Germinal center (tissue), 1 donor: ENCODE data around the gene CAV1.

Experiments used
- DNase-seq: peaks from one replicate; pipeline ENCODE4 v3.0.0; 2012; ENCODE audit warnings: mixed read lengths, low spot score

Gene CAV1

DNA sequence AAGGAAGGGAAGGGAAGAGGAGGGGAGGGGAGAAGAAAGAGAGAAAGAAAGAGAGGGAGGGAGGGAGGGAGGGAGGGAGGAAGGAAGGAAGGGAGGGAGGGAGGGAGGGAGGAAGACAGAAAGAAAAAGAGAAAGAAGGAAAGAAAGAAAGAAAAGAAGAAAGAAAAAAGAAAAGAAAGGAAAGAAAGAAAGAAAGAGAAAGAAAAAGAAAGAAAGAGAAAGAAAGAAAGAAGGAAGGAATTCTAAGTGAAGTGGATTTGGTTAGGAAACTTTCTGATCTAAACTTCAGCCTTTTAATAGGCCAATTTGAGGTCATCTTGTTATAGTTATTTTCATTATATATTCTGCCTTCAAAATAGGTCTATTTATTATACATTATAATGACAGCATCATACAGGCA, 21.0 kb upstream of the CAV1 start:
- DNase-seq = no peak

DNA sequence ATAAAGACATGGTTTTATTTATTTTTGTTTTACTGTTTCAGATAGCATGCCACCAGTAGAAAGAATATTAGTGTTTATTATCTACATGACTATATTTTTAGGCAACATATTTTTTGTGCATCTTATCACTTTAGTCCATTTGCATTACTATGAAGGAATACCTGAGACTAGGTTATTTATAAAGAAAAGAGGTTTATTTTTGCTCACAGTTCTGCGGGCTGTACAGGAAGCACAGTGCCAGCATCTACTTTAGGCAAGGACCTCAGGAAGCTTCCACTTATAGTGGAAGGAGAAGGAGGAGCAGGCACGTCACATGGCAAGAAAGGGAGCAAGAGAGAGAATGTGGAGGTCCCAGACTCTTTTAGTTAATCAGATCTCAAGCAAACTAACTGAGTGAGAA, 19.6 kb upstream of the CAV1 start:
- DNase-seq = no peak

- no peak for DNase-seq
These were observed 19.0 kb upstream of the CAV1 start for GRCh38 chr7:116505823-116506222.

DNA sequence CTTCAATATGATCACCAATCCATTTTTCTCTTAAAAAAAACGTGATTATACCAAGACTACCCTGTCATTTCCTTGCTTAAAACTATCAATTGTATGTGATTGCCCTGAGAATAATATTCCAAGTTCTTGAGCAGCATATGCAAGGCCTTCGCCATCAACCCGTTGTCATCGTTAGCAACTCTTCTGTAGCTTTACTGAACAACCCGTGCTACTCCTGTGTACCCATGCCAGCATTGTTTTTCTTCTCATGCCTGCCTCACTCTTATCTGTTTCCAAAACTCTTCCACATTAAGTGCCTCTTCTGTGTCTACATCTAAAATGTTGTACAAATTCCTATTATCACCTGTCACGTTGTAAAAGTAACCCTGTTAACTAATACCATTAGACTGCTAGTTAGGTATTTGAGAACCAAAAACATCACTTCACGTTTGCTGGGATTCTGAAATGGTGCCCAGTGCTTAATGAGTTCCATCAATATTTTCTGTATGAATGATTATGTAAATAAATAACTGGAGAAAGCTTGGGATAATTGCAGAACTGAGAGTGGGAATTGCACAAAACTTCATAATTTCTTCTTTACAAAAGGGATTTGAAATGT, 14.8 kb upstream of the CAV1 start:
- no peak for DNase-seq

DNA sequence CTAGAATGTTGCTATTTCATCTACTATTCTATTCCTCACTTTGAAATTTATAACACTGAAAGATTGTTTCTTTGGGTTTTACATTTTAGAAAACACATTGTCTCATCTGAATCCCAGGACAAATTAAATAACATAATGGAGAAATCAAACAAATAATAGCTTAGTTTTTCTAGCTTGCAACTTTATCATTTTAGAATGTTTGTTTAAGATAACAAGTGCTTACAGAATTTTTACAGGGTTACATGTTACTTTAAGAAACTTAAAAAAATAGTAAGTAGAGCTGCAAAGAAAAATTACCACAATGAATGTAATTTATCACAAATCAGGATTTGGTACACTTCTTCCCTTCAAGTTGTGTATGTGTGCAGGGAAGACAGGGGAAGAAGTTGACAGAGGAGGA, 14.0 kb upstream of the CAV1 start:
- DNase-seq = no peak

GRCh38 chr7:116511552-116512519, 13.0 kb upstream of the CAV1 start:
- DNase-seq = no peak

DNA sequence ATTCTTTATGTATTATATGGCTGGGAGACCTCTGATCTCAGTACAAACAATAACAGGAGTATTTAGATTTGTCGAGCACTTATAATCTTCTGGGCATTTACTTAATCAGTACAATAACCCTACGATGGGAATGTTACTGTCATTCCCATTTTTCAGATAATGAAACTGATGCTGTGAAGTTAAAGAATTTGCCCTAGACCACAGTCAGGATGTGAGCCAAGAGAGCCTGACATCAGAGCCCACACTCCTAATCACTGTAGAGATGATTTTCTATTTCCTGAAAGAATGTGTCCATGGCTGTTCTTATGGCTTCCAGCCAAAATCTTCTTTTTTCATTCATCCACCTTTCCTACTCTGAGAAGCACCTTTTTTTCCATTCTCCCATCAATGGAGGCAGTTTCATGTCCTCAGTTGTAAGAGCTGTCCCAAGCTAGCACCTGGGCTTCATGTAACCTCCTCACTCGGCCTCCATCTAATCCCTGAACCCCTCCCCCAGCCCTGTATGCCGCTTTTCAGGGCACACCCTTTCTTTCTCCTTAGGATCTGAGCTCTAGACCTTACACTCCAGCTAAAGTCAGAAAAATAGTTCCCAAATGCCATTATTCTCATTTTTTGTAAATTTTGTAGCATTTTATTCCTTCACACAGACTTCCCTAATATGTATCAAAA, 12.2 kb upstream of the CAV1 start:
- DNase-seq = no peak

- DNase-seq = no peak
These were observed 9.3 kb upstream of the CAV1 start for GRCh38 chr7:116515584-116515983.

DNA sequence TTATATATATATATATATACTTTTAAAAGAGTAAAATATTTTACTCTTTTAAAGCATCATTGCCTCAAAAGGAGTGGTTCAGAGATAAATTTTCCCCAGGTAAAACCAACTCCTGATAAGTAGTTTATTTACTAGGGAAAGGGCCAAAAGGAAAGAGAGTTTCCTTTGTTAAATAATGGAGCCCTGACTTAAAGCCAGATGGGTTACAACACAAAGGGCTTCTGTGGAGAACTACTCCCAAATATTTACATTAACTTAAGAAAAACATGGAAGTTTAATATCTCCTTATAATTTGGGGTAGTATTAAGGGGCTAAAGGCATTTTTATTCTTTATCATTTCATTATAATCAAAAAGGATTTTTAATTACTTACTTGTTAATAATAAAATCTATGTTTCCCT, 8.5 kb upstream of the CAV1 start:
- no peak for DNase-seq

- no peak for DNase-seq
These were observed 7.2 kb upstream of the CAV1 start for GRCh38 chr7:116517626-116518025.

DNA sequence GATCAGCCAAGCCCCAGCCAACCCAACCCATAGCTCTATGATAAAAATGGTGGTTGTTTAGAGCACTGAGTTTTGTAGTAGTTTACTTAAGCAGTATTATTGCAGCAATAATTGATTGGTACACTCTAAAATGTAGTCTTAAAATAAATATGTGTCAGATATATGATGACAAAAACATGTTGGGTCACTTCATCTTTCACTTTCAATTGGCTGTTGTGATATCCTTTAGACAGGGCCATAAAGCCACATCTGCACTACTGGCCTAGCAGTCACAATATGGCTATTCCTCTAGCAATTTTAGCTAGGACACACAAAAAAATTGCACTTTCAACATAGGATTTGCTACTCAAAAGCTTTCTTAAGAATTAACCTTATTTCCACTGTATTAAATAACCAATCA, 5.9 kb upstream of the CAV1 start:
- DNase-seq = no peak

DNA sequence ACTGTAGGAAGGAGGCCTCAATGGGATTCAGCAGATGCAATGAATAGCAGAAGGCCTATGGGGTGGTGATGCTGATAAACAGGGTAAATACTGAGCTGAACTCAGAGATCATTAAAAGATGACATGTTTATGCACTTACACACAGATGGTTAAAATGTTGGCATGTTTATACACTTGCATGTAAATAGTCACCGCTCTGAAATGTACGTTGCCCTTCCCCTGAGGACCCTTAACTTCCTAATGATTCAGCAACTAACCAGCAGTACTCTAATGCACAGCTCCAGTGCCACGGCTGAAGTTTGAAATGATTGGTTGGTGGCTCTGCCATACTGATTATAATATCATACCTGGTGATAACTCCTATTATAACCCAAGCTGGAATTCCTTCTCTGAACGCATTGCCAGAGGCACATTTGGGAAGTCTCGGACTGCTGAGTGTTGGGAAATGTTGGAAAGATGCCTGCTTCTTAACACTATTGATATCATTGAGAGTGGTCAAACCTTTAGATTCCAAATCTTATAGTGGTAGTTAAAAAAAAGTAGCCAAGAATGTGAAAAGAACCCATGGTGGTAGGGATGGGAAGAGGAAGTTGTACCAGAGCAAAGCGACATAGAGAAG, 3.7 kb upstream of the CAV1 start:
- no peak for DNase-seq

- no peak for DNase-seq
These were observed 2.6 kb upstream of the CAV1 start for GRCh38 chr7:116522247-116522646.

DNA sequence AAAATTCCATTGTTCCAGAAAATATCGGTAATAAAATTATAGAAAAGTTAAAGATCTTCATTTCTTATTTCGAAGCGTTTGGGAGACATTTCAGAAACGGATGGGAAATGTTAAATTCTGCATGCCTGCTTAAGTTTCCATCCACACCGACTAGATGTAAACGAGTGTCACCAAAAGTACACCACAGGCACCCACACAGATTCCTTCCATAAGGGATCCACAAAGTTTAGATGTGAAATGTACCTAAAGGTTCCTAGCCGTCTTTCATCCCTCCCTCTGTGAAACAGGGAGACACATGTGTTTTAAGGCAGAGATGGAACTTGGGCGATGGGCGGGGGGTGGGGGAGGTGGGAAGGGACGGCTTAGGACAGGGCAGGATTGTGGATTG, 621 bp upstream of the CAV1 start:
- no peak for DNase-seq

GRCh38 chr7:116525298-116525912, 569 bp downstream of the CAV1 start:
- DNase-seq = peak; percentile 45

GRCh38 chr7:116525913-116526861, 1.4 kb downstream of the CAV1 start:
- peak; percentile 87 for DNase-seq

DNA sequence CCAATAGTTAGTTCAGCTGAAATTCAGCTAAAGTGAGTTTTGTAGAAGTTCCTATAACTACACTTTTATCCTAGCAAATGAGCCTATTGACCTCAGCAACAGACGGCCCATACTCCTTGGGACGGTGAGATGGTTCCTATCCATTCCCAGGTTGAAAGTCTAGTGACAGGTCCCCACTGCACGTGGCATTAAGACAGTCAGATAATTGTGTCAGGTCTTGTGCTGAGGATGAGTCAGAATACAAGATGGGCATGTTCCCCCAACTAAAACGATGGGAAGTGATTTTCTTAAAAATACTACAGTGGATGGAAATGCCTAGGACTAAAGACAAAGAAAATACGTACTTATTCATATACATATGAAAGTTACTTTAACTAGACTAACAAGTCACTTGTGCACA, 2.1 kb downstream of the CAV1 start:
- no peak for DNase-seq

- no peak for DNase-seq
These were observed 2.7 kb downstream of the CAV1 start for GRCh38 chr7:116527521-116527920.

DNA sequence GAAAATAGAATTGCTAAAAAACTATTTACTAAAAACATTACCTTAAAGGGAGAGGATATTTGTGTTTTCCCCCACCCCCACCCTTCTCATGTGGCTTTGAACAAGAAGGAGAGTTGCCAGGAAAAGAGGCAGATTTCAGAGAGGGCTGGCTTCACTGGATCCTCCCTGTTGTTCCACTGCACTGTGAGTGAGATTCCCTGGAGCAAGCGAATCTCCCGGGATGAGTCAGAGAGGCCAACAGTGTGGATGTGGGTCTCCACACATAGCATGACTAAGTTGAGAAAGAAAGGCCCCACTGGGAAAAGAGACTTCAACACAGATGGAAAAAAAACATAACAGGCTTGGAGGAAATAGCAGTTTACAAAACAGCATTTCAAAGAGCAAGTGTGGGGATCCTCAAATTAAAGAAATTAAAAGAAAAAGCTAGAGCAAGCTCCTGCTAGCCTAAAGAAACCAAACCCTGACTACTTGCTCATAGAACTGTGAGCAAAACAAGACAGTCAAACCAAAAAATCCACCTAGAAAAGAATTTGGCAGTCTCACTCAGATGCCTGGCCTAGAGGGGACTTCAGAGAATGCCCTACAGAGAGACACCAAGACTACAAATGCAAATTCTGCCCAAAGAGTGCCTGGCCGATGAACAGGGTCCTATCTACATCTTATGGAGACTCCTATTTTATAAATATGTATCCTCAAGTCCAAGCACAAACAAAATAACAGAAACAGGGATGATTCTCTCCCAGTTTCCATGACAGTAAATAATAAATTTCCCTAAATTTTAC, 3.4 kb downstream of the CAV1 start:
- DNase-seq = no peak

GRCh38 chr7:116529250-116529649, 4.4 kb downstream of the CAV1 start:
- no peak for DNase-seq
